ENCODE measurements around the gene ANKRD52. TPM values are rescaled to one million over a fixed set of nuclear protein-coding genes. Genes with fewer than 3 reads are reported as not detected.

ANKRD52 gene
- total and polyA plus RNA-seq, 2 donors (not counting 3 experiments of a cell fraction or from before 2014, with no cell fraction given): 30.8 to 62.0 TPM

DNA sequence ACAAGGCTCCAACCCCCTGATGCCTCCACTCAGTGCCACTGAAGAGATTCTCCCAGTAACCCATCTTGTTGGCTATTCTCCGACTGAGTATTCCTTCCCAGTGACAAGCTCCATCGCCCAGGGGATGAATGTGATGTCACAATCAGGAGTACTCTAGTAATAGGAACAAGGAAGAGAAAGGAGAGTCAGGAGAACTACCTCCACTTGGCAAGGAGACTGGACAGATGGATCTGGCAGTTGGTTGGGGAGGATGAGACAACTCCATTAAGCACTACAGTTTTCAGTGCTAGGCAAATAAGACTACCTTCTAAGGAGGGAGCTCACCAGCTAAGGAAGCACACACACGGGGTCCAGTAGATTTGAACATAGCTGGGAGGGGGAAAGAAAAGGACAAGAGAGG lies 41.7 kb downstream of the ANKRD52 start:
- dilution Hi-C loops (cut with MboI; ENCODE audit: extremely low pct_ligation_motif_present, low sequenced_read_pairs): no loop called here
- ChIA-PET POLR2A (no interaction called here), CTCF (interaction anchor here (0.6 to 2.1 kb wide), 3 partner anchors 9 to 849 kb away, joined by 3 to 17 read pairs (median 3); no protein-coding TSS in a partner anchor)
- Histone ChIP-seq H3K9me3 (replicated peaks; ENCODE audit: control insufficient read depth, insufficient read depth, low read length) (no peaks in the 10 kb centered on the region), H4K20me1 (replicated peaks; ENCODE audit: control insufficient read depth, extremely low read depth, insufficient read depth, low read length) (no peaks in the 10 kb centered on the region), H3K4me1 (ENCODE audit: control insufficient read depth, extremely low read depth, insufficient read depth, low read length) (peaks cover 2% of the 10 kb centered on the region), H3K4me3 (replicated peaks in 1 of 3; ENCODE audit: insufficient read depth in 1 of 3, low read depth in 1 of 3, low read length in 3 of 3) (no peak overlapping the region), H3K36me3 (ENCODE audit: control insufficient read depth in 2 of 2, extremely low read depth in 1 of 2, insufficient read depth in 2 of 2, low read length in 2 of 2) (peaks cover 28 to 32% of the 10 kb centered on the region in 2 experiments), H2AFZ (ENCODE audit: low read depth, low read length) (no peak overlapping the region), H3K9me1 (replicated peaks; ENCODE audit: control insufficient read depth, extremely low read depth, insufficient read depth, low read length) (no peaks in the 10 kb centered on the region), H3K79me2 (ENCODE audit: control insufficient read depth, insufficient read depth, low read length) (peaks cover 28% of the 10 kb centered on the region), H3K4me2 (ENCODE audit: insufficient read depth, low read length) (no peak overlapping the region), H3K27me3 (ENCODE audit: control insufficient read depth in 2 of 2, insufficient read depth in 2 of 2, low read length in 2 of 2) (no peaks in the 10 kb centered on the region), H3K9ac (replicated peaks; ENCODE audit: extremely low read depth, insufficient read depth, low read length) (no peak overlapping the region), H3K27ac (ENCODE audit: insufficient read depth, low read depth, low read length) (no peak overlapping the region)
- FAIRE-seq (no peak), DNase-seq (ENCODE audit: low read depth, low spot score) (no peak)
- TF ChIP-seq POLR2AphosphoS5 (IDR thresholded peaks at IDR 0.05; ENCODE audit: insufficient read depth, low read depth, low read length) (no peak), GATA2 (IDR thresholded peaks at IDR 0.05; ENCODE audit: insufficient read depth, insufficient read length, low read depth, low read length) (no peak)
- TF ChIP-seq, protein P1, sequence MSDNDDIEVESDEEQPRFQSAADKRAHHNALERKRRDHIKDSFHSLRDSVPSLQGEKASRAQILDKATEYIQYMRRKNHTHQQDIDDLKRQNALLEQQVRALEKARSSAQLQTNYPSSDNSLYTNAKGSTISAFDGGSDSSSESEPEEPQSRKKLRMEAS (IDR thresholded peaks at IDR 0.05; ENCODE audit: insufficient read depth, insufficient read length): no peak
- TF ChIP-seq, protein P2, sequence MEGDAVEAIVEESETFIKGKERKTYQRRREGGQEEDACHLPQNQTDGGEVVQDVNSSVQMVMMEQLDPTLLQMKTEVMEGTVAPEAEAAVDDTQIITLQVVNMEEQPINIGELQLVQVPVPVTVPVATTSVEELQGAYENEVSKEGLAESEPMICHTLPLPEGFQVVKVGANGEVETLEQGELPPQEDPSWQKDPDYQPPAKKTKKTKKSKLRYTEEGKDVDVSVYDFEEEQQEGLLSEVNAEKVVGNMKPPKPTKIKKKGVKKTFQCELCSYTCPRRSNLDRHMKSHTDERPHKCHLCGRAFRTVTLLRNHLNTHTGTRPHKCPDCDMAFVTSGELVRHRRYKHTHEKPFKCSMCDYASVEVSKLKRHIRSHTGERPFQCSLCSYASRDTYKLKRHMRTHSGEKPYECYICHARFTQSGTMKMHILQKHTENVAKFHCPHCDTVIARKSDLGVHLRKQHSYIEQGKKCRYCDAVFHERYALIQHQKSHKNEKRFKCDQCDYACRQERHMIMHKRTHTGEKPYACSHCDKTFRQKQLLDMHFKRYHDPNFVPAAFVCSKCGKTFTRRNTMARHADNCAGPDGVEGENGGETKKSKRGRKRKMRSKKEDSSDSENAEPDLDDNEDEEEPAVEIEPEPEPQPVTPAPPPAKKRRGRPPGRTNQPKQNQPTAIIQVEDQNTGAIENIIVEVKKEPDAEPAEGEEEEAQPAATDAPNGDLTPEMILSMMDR (IDR thresholded peaks at IDR 0.05; ENCODE audit: extremely low read depth in 1 of 2, insufficient read depth in 1 of 2, low read depth in 1 of 2, low read length in 2 of 2): no peak
- BruUV-seq (replicated peaks): no TSS peak
- intact Hi-C loops (cut with micrococcal nuclease): no loop called here

- CTCF ChIA-PET: interaction anchor here (0.9 kb wide), 1 partner anchor 8 kb away, joined by 4 read pairs; no protein-coding TSS in a partner anchor
- no peak overlapping the region for H3K4me2 ChIP-seq (ENCODE audit: insufficient read depth, low read length)
- H3K36me3 ChIP-seq (ENCODE audit: control insufficient read depth in 2 of 2, extremely low read depth in 1 of 2, insufficient read depth in 2 of 2, low read length in 2 of 2): peaks cover 28 to 44% of the 10 kb centered on the region in 2 experiments
- H4K20me1 ChIP-seq (replicated peaks; ENCODE audit: control insufficient read depth, extremely low read depth, insufficient read depth, low read length): no peaks in the 10 kb centered on the region
- no peaks in the 10 kb centered on the region for H3K27me3 ChIP-seq (ENCODE audit: control insufficient read depth in 2 of 2, insufficient read depth in 2 of 2, low read length in 2 of 2)
- POLR2A ChIA-PET: no interaction called here
- no peaks in the 10 kb centered on the region for H3K4me1 ChIP-seq (ENCODE audit: control insufficient read depth, extremely low read depth, insufficient read depth, low read length)
- no peak for FAIRE-seq
- intact Hi-C loops (cut with micrococcal nuclease): no loop called here
- H2AFZ ChIP-seq (ENCODE audit: low read depth, low read length): no peak overlapping the region
- no peak overlapping the region for H3K4me3 ChIP-seq (replicated peaks in 1 of 3; ENCODE audit: insufficient read depth in 1 of 3, low read depth in 1 of 3, low read length in 3 of 3)
- dilution Hi-C loops (cut with MboI; ENCODE audit: extremely low pct_ligation_motif_present, low sequenced_read_pairs): no loop called here
- TF ChIP-seq MYC (IDR thresholded peaks at IDR 0.05; ENCODE audit: low read depth, low read length) (no peak), POLR2AphosphoS5 (IDR thresholded peaks at IDR 0.05; ENCODE audit: insufficient read depth, low read depth, low read length) (no peak), JUN (IDR thresholded peaks at IDR 0.05; ENCODE audit: borderline replicate concordance, insufficient read depth, insufficient read length, low read depth) (no peak), GATA2 (IDR thresholded peaks at IDR 0.05; ENCODE audit: insufficient read depth, insufficient read length, low read depth, low read length) (no peak), POLR2A (IDR thresholded peaks at IDR 0.05; ENCODE audit: low read depth, low read length) (no peak), EZH2 (IDR thresholded peaks at IDR 0.05; ENCODE audit: borderline replicate concordance, low read depth, low read length, severe bottlenecking) (no peak), FOS (IDR thresholded peaks at IDR 0.05; ENCODE audit: borderline replicate concordance, insufficient read depth, low read length) (no peak)
- TF ChIP-seq, protein P1 (IDR thresholded peaks at IDR 0.05; ENCODE audit: insufficient read depth, insufficient read length): no peak
- TF ChIP-seq, protein P2 (IDR thresholded peaks at IDR 0.05; ENCODE audit: extremely low read depth in 1 of 2, insufficient read depth in 1 of 2, low read depth in 1 of 2, low read length in 2 of 2): no peak
- DNase-seq (ENCODE audit: low read depth, low spot score): no peak
- H3K9me1 ChIP-seq (replicated peaks; ENCODE audit: control insufficient read depth, extremely low read depth, insufficient read depth, low read length): no peaks in the 10 kb centered on the region
- no peaks in the 10 kb centered on the region for H3K9me3 ChIP-seq (replicated peaks; ENCODE audit: control insufficient read depth, insufficient read depth, low read length)
- no peak overlapping the region for H3K27ac ChIP-seq (ENCODE audit: insufficient read depth, low read depth, low read length)
- no TSS peak for BruUV-seq (replicated peaks)
- H3K79me2 ChIP-seq (ENCODE audit: control insufficient read depth, insufficient read depth, low read length): peaks cover 9% of the 10 kb centered on the region
- H3K9ac ChIP-seq (replicated peaks; ENCODE audit: extremely low read depth, insufficient read depth, low read length): no peak overlapping the region
These were observed 44.3 kb downstream of the ANKRD52 start for GRCh38 chr12:56213878-56214277.
